Measurements from ENCODE around the gene POLR3GL.

The POLR3GL gene

GRCh38 chr1:145977486-145978470, 13.3 kb downstream of the POLR3GL start:
- DNase-seq (ENCODE audit: low spot score) (no peak), ATAC-seq (ENCODE audit: low read depth) (peak; percentile 60)
- H3K4me3 ChIP-seq (ENCODE audit: severe bottlenecking): no peak overlapping the region
- peaks cover 24% of the 10 kb centered on the region for H3K4me1 ChIP-seq (ENCODE audit: insufficient read depth, poor library complexity, severe bottlenecking)
- H3K27me3 ChIP-seq (ENCODE audit: insufficient read depth, poor library complexity, severe bottlenecking): no peaks in the 10 kb centered on the region
- no peaks in the 10 kb centered on the region for H3K9me3 ChIP-seq (ENCODE audit: severe bottlenecking)
- H3K27ac ChIP-seq (ENCODE audit: poor library complexity, severe bottlenecking): peak overlapping the region; percentile 93
- peak; percentile 90 for TF ChIP-seq CTCF (IDR thresholded peaks at IDR 0.05; ENCODE audit: poor library complexity, severe bottlenecking)
- no peaks in the 10 kb centered on the region; the same call in 1 of the 2 replicates for H3K36me3 ChIP-seq (ENCODE audit: low read depth)

- Histone ChIP-seq H3K27ac (ENCODE audit: poor library complexity, severe bottlenecking) (peak overlapping the region; percentile 93), H3K4me1 (ENCODE audit: insufficient read depth, poor library complexity, severe bottlenecking) (peaks cover 24% of the 10 kb centered on the region)
- ATAC-seq (ENCODE audit: low read depth): no peak
These were observed 14.0 kb downstream of the POLR3GL start for GRCh38 chr1:145978471-145978853.

GRCh38 chr1:145978854-145979745, 14.6 kb downstream of the POLR3GL start:
- DNase-seq (ENCODE audit: low spot score) (peak; percentile 84), ATAC-seq (ENCODE audit: low read depth) (peak; percentile 94)
- H3K4me1 ChIP-seq (ENCODE audit: insufficient read depth, poor library complexity, severe bottlenecking): peaks cover 24% of the 10 kb centered on the region
- H3K27ac ChIP-seq (ENCODE audit: poor library complexity, severe bottlenecking): peak overlapping the region; percentile 93
- no peak overlapping the region for H3K4me3 ChIP-seq (ENCODE audit: severe bottlenecking)
- H3K36me3 ChIP-seq (ENCODE audit: low read depth): no peaks in the 10 kb centered on the region; the same call in 1 of the 2 replicates
- TF ChIP-seq CTCF (IDR thresholded peaks at IDR 0.05; ENCODE audit: poor library complexity, severe bottlenecking): peak; percentile 19
- H3K27me3 ChIP-seq (ENCODE audit: insufficient read depth, poor library complexity, severe bottlenecking): no peaks in the 10 kb centered on the region
- H3K9me3 ChIP-seq (ENCODE audit: severe bottlenecking): no peaks in the 10 kb centered on the region

More at GRCh38 chr1:145978471-145978853, 14.0 kb downstream of the POLR3GL start:
- Histone ChIP-seq H3K9me3 (ENCODE audit: severe bottlenecking) (no peaks in the 10 kb centered on the region), H3K4me3 (ENCODE audit: severe bottlenecking) (no peak overlapping the region), H3K36me3 (ENCODE audit: low read depth) (no peaks in the 10 kb centered on the region; the same call in 1 of the 2 replicates), H3K27me3 (ENCODE audit: insufficient read depth, poor library complexity, severe bottlenecking) (no peaks in the 10 kb centered on the region)
- no peak for DNase-seq (ENCODE audit: low spot score)
- no peak for TF ChIP-seq CTCF (IDR thresholded peaks at IDR 0.05; ENCODE audit: poor library complexity, severe bottlenecking)

- TF ChIP-seq CTCF (IDR thresholded peaks at IDR 0.05; ENCODE audit: poor library complexity, severe bottlenecking): no peak
- H3K4me1 ChIP-seq (ENCODE audit: insufficient read depth, poor library complexity, severe bottlenecking): peaks cover 27% of the 10 kb centered on the region
- H3K27ac ChIP-seq (ENCODE audit: poor library complexity, severe bottlenecking): peak overlapping the region; percentile 93
- H3K36me3 ChIP-seq (ENCODE audit: low read depth): no peaks in the 10 kb centered on the region; the same call in 1 of the 2 replicates
- no peaks in the 10 kb centered on the region for H3K27me3 ChIP-seq (ENCODE audit: insufficient read depth, poor library complexity, severe bottlenecking)
- ATAC-seq (ENCODE audit: low read depth) (no peak; the same call in 2 of the 3 replicates), DNase-seq (ENCODE audit: low spot score) (no peak)
- no peaks in the 10 kb centered on the region for H3K9me3 ChIP-seq (ENCODE audit: severe bottlenecking)
- H3K4me3 ChIP-seq (ENCODE audit: severe bottlenecking): no peak overlapping the region
These were observed 15.4 kb downstream of the POLR3GL start for GRCh38 chr1:145979746-145980456.
